SH-SY5Y (cell line): ENCODE data around the gene CDH4.

Experiments
- GATA2 ChIP-seq: IDR thresholded peaks from 2 replicates; pipeline ENCODE4 v1.6.1; 2011; ENCODE audit warnings: mild to moderate bottlenecking, low read depth, low read length
- GATA3 ChIP-seq: IDR thresholded peaks from 2 replicates; pipeline ENCODE4 v1.6.1; 2011; ENCODE audit warnings: low read depth, mild to moderate bottlenecking, low read length, moderate library complexity

DNA sequence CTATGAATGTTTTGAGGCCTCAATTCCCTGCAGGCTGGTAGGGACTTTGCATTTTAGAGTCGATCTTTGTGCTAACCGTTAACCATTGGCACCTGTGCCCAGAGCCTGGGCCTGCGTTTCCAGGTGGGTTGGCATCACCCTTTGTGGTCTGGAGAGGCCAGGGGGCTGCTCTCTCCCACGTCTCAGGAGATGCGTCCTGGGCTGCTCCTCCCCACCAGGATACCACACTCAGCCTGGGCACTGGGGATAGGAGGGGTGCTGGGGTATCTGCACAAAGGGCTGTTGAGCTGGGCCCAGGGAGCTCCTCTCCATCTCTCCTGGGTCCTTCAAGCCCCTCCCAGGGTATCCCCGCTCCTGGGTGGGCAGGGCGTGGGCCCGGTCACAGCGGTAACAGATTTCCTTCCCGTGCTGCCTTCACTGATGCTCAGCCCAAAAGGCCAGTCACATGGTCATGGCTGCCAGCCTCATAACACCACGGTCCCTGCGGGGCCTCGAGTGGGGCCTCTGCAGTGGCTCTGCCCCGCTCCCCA, 547.4 kb downstream of the CDH4 start:
- no peak for TF ChIP-seq GATA3
- TF ChIP-seq GATA2: no peak
